Activated CD8-positive, alpha-beta T cell treated with anti-CD3 and anti-CD28 coated beads for 36 hours (primary cell): Measurements from ENCODE around the gene MRPL37. TPM values are rescaled to one million over a fixed set of nuclear protein-coding genes. Genes with fewer than 3 reads are reported as not detected.

Source experiments
- ATAC-seq: fragments of 200-7000 bp; cut with Tn5 transposase; one replicate; pipeline ENCODE4 v1.10.0; 2021; ENCODE audit warnings: mild to moderate bottlenecking, moderate library complexity
- CTCF ChIA-PET: fragments of 350-600 bp; sonication (Branson Sonifier 250); formaldehyde crosslinking; loops from one replicate; lab custom pipeline; 2021; ENCODE audit warnings: antibody characterized with exemption; lab: Charles Lee
- POLR2A ChIA-PET: fragments of 350-600 bp; sonication (Branson Sonifier 250); formaldehyde crosslinking; loops from one replicate; lab custom pipeline; 2021; ENCODE audit warnings: antibody characterized with exemption; lab: Charles Lee
- DNase-seq: peaks from one replicate; pipeline ENCODE4 v3.0.0-alpha.2; 2020
- H3K27ac Mint-ChIP-seq: one replicate; pipeline ENCODE4 v1.8.0; 2021; ENCODE audit warnings: mild to moderate bottlenecking, mixed read lengths
- H3K27me3 Mint-ChIP-seq: one replicate; pipeline ENCODE4 v1.8.0; 2021; ENCODE audit warnings: mixed read lengths
- H3K36me3 Mint-ChIP-seq: one replicate; pipeline ENCODE4 v1.8.0; 2021; ENCODE audit warnings: low read depth, mixed read lengths
- H3K4me1 Mint-ChIP-seq: one replicate; pipeline ENCODE4 v1.8.0; 2021; ENCODE audit warnings: low read depth, mixed read lengths
- H3K4me3 Mint-ChIP-seq: one replicate; pipeline ENCODE4 v1.8.0; 2021; ENCODE audit warnings: mild to moderate bottlenecking, moderate library complexity, mixed read lengths
- H3K9me3 Mint-ChIP-seq: one replicate; pipeline ENCODE4 v1.8.0; 2021; ENCODE audit warnings: mixed read lengths
- CTCF ChIP-seq: fragments of 200-600 bp; IDR thresholded peaks from one replicate; pipeline ENCODE4 v1.8.0; 2022; ENCODE audit warnings: antibody characterized with exemption, mild to moderate bottlenecking
- intact Hi-C: fragments of 100-400 bp; cut with micrococcal nuclease; formaldehyde crosslinking; loops from one replicate; pipeline ENCODE4 v1.10.0; 2022
- total RNA-seq, 2 experiments: library from RNA; stranded (reverse); gene quantifications; one replicate each; pipeline ENCODE4 v1.2.3, GENCODE V29; 2021

The MRPL37 gene
- total RNA-seq, 2 experiments from 2014 or later = 194 to 198 TPM

DNA sequence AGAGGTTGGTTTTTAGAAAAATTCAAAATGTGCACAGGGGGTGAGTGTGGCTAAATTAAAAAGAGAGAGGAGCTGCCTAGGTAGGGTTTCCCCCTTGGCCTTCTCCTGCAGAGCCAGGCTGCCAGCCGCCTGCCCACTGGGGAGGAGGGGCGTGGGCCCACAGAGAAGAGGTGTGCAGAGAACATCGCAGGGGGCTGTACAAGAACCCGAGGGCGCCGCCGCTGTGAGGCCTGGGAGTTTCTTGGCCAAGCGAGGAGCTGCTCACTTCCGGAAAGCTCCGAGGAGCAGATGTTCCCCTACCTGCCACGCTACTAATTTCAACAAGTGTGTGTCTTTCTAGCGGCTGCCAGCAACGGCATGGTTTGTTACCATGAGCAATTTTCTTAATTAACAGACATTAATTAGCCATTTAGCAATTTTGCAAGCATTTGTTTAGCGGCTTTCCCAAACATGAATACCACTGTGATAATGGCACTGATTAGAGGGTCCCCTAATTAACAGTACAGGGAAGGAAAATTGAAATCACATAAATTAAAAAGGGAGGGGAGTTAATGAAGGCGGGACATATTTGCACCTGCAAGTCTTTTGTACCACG is 59.7 kb downstream of the MRPL37 start:
- POLR2A ChIA-PET = no interaction called here

GRCh38 chr1:54260810-54261209 is 60.8 kb downstream of the MRPL37 start:
- ChIA-PET CTCF (no interaction called here), POLR2A (no interaction called here)
- H3K4me3 Mint-ChIP-seq = no peak overlapping the region
- no peaks in the 10 kb centered on the region for H3K36me3 Mint-ChIP-seq
- H3K4me1 Mint-ChIP-seq = peaks cover 4% of the 10 kb centered on the region
- ATAC-seq (no peak), DNase-seq (no peak)
- TF ChIP-seq CTCF = no peak
- H3K27ac Mint-ChIP-seq = no peak overlapping the region
- intact Hi-C loops = no loop called here
- H3K27me3 Mint-ChIP-seq = no peaks in the 10 kb centered on the region
- H3K9me3 Mint-ChIP-seq = no peaks in the 10 kb centered on the region

More for the DNA sequence above, 59.7 kb downstream of the MRPL37 start:
- CTCF ChIA-PET = no interaction called here
- Mint-ChIP-seq H3K4me1 (peaks cover 4% of the 10 kb centered on the region), H3K27ac (no peak overlapping the region), H3K9me3 (no peaks in the 10 kb centered on the region), H3K4me3 (no peak overlapping the region), H3K36me3 (no peaks in the 10 kb centered on the region), H3K27me3 (no peaks in the 10 kb centered on the region)
- intact Hi-C loops = no loop called here
- ATAC-seq = no peak
- DNase-seq = no peak
- no peak for TF ChIP-seq CTCF

DNA sequence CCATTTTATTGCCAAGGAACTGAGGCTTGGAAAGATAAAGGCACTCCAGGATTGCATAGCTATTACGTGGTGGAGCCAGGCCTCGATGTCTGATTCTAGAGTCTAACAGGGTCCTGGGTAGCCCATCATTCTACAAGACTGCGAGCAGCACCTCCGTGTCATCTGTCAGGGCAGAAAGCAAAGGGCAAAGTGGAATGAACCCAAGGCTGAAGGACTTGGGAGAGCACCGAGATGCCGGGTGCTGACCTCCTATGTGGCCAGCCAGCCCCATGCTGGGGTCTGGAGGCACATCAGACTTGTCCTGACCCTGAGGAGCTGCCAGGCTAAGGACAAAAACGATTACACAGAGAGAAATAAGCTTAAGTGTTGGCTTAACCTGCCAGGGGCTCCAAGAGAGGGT is 62.3 kb downstream of the MRPL37 start:
- Mint-ChIP-seq H3K36me3 (no peaks in the 10 kb centered on the region), H3K4me1 (peaks cover 5% of the 10 kb centered on the region), H3K27me3 (no peaks in the 10 kb centered on the region), H3K9me3 (no peaks in the 10 kb centered on the region), H3K27ac (no peak overlapping the region), H3K4me3 (no peak overlapping the region)
- intact Hi-C loops = no loop called here
- TF ChIP-seq CTCF = no peak
- ChIA-PET CTCF (interaction anchor here (0.7 kb wide), 1 partner anchor 16 kb away, joined by 3 read pairs; no protein-coding TSS in a partner anchor), POLR2A (interaction anchor here (1.0 kb wide), 1 partner anchor 21 kb away, joined by 3 read pairs; no protein-coding TSS in a partner anchor)
- no peak for ATAC-seq
- no peak for DNase-seq

DNA sequence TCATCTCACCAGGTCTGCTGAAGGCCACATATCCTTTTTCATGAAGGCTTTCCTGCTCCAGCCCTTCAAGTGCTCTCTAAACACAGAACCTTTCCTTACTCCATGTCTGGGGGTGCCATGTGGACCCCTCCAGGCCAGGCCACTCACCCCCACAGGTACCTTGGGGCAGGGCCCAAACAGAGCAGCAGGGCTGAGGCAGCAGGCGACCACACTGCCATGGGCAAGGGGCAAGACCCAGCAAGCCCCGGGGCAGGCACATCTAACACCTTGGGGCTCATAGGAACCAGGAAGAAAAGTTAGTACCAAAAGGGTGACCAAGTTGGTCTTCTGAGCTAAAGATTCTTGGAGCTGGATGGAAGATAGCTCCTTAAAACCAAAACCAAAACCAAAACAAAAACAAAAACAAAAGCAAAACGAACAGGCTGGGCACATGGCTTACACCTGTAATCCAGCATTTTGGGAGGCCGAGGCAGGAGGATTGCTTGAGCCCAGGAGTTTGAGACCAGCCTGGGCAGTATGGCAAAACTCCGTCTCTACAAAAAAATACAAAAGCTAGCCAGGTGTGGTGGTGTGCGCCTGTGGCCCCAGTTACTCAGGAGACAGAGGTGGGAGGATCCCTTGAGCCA is 63.7 kb downstream of the MRPL37 start:
- POLR2A ChIA-PET = interaction anchor here (0.8 kb wide), 2 partner anchors 12 to 13 kb away, joined by 3 read pairs; no protein-coding TSS in a partner anchor
- H3K4me3 Mint-ChIP-seq = no peak overlapping the region
- intact Hi-C loops = no loop called here
- no peaks in the 10 kb centered on the region for H3K27me3 Mint-ChIP-seq
- no peaks in the 10 kb centered on the region for H3K9me3 Mint-ChIP-seq
- no peak for TF ChIP-seq CTCF
- H3K36me3 Mint-ChIP-seq = no peaks in the 10 kb centered on the region
- peaks cover 8% of the 10 kb centered on the region for H3K4me1 Mint-ChIP-seq
- ATAC-seq = no peak
- DNase-seq = no peak
- H3K27ac Mint-ChIP-seq = peak overlapping the region; percentile 69
- CTCF ChIA-PET = interaction anchor here (1.1 kb wide), 1 partner anchor 226 kb away, joined by 6 read pairs; no protein-coding TSS in a partner anchor

GRCh38 chr1:54265126-54265525 is 65.2 kb downstream of the MRPL37 start:
- POLR2A ChIA-PET = no interaction called here
- no peaks in the 10 kb centered on the region for H3K9me3 Mint-ChIP-seq
- H3K36me3 Mint-ChIP-seq = no peaks in the 10 kb centered on the region
- TF ChIP-seq CTCF = no peak
- H3K27me3 Mint-ChIP-seq = no peaks in the 10 kb centered on the region
- H3K4me1 Mint-ChIP-seq = peaks cover 8% of the 10 kb centered on the region
- ATAC-seq (no peak), DNase-seq (no peak)
- CTCF ChIA-PET = interaction anchor here (1.1 kb wide), 1 partner anchor 225 kb away, joined by 6 read pairs; no protein-coding TSS in a partner anchor
- H3K4me3 Mint-ChIP-seq = no peak overlapping the region
- intact Hi-C loops = no loop called here
- peak overlapping the region; percentile 10 for H3K27ac Mint-ChIP-seq
